B cell (primary cell): ENCODE results near the gene PLEKHA5. TPM values are rescaled to one million over a fixed set of nuclear protein-coding genes. Genes with fewer than 3 reads are reported as not detected.

ENCODE experiments used
- ATAC-seq: fragments of 200-7000 bp; cut with Tn5 transposase; one replicate; pipeline ENCODE4 v1.10.0; 2021; ENCODE audit warnings: low read depth, mild to moderate bottlenecking, moderate number of reproducible peaks, moderate library complexity
- CTCF ChIA-PET: fragments of 350-600 bp; sonication (Branson Sonifier 250); formaldehyde crosslinking; loops from one replicate; lab custom pipeline; 2021; ENCODE audit warnings: antibody characterized with exemption, inconsistent platforms; lab: Charles Lee
- POLR2A ChIA-PET: fragments of 350-600 bp; sonication (Branson Sonifier 250); formaldehyde crosslinking; loops from one replicate; lab custom pipeline; 2021; ENCODE audit warnings: antibody characterized with exemption; lab: Charles Lee
- DNase-seq: peaks from one replicate; pipeline ENCODE4 v3.0.0; 2013
- H2AFZ ChIP-seq: 2 replicates; pipeline ENCODE4 v1.6.1; 2012; ENCODE audit warnings: mild to moderate bottlenecking, low read depth, low read length; ENCODE audit not compliant: insufficient read depth, poor library complexity, severe bottlenecking
- H3K27ac ChIP-seq, 2 donors: 1 replicate in 1 of 2; 2 replicates in 1 of 2; pipeline ENCODE4 v1.5.1; 2012 to 2013; ENCODE audit warnings: low read length in 2 of 2, mild to moderate bottlenecking in 2 of 2, moderate library complexity in 1 of 2
- H3K27me3 ChIP-seq, 4 experiments: fragments of 200-600 bp in 1 of 4; sonication (generic) in 1 of 4; replicated peaks in 1 of 4; 1 replicate in 2 of 4; 2 replicates in 2 of 4; pipeline versions ENCODE4 v1.6.1 to v1.7.0; 2013 to 2016; ENCODE audit warnings: low read length in 3 of 4, mild to moderate bottlenecking in 2 of 4, mixed read lengths in 1 of 4, moderate library complexity in 1 of 4; ENCODE audit not compliant: insufficient read depth in 4 of 4, control insufficient read depth in 3 of 4; ENCODE audit errors: control extremely low read depth in 1 of 4
- H3K36me3 ChIP-seq, 2 experiments: replicated peaks in 1 of 2; 1 replicate in 1 of 2; 2 replicates in 1 of 2; pipeline versions ENCODE4 v1.6.1 to v1.7.1; 2013; ENCODE audit warnings: low read length in 1 of 2; ENCODE audit not compliant: insufficient read depth in 2 of 2, control insufficient read depth in 1 of 2; ENCODE audit errors: control extremely low read depth in 1 of 2, extremely low read depth in 1 of 2
- H3K4me1 ChIP-seq, 2 donors: fragments of 200-600 bp in 1 of 2; sonication (generic) in 1 of 2; 1 replicate in 1 of 2; 2 replicates in 1 of 2; pipeline versions ENCODE4 v1.5.1 to v1.6.1; 2013 to 2017; ENCODE audit warnings: low read length in 2 of 2; ENCODE audit not compliant: control insufficient read depth in 2 of 2, insufficient read depth in 2 of 2
- H3K4me2 ChIP-seq: replicated peaks from 2 replicates; pipeline ENCODE3; 2012; ENCODE audit warnings: mild to moderate bottlenecking, low read depth, low read length; ENCODE audit not compliant: poor library complexity, severe bottlenecking
- H3K4me3 ChIP-seq, 5 experiments: fragments of 200-600 bp in 1 of 5; sonication (generic) in 1 of 5; 1 replicate in 3 of 5; 2 replicates in 2 of 5; pipeline versions ENCODE4 v1.5.1 to v1.7.0; 2011 to 2016; ENCODE audit warnings: low read length in 4 of 5, mild to moderate bottlenecking in 4 of 5, low read depth in 2 of 5, control low read depth in 1 of 5, moderate library complexity in 1 of 5; ENCODE audit not compliant: insufficient read depth in 1 of 5; ENCODE audit errors: control extremely low read depth in 1 of 5, extremely low read depth in 1 of 5
- H3K79me2 ChIP-seq: fragments of 200-600 bp; sonication (generic); one replicate; pipeline ENCODE4 v1.6.0; 2016; ENCODE audit warnings: low read length; ENCODE audit not compliant: control insufficient read depth, insufficient read depth
- H3K9ac ChIP-seq: fragments of 200-600 bp; sonication (generic); 2 replicates; pipeline ENCODE4 v1.6.1; 2017; ENCODE audit warnings: mild to moderate bottlenecking, low read length, moderate library complexity
- H3K9me3 ChIP-seq, 3 donors: one replicate each; pipeline versions ENCODE4 v1.6.1 to v1.7.1; 2013; ENCODE audit warnings: low read length in 2 of 3; ENCODE audit not compliant: control insufficient read depth in 2 of 3, insufficient read depth in 1 of 3; ENCODE audit errors: control extremely low read depth in 1 of 3
- H4K20me1 ChIP-seq: 2 replicates; pipeline ENCODE4 v1.6.0; 2012; ENCODE audit warnings: mild to moderate bottlenecking, low read length; ENCODE audit not compliant: insufficient read depth, control insufficient read depth, poor library complexity, severe bottlenecking
- H3K27ac Mint-ChIP-seq: one replicate; pipeline ENCODE4 v1.8.0; 2021; ENCODE audit warnings: mixed read lengths
- H3K27me3 Mint-ChIP-seq: one replicate; pipeline ENCODE4 v1.8.0; 2021; ENCODE audit warnings: mixed read lengths
- H3K4me1 Mint-ChIP-seq: one replicate; pipeline ENCODE4 v1.8.0; 2021; ENCODE audit warnings: mixed read lengths
- H3K4me3 Mint-ChIP-seq: one replicate; pipeline ENCODE4 v1.8.0; 2021; ENCODE audit warnings: mixed read lengths
- H3K9me3 Mint-ChIP-seq: one replicate; pipeline ENCODE4 v1.8.0; 2022; ENCODE audit warnings: mixed read lengths; ENCODE audit not compliant: insufficient read depth
- CTCF ChIP-seq: fragments of 200-600 bp; IDR thresholded peaks from one replicate; pipeline ENCODE4 v1.8.0; 2022; ENCODE audit warnings: antibody characterized with exemption, mild to moderate bottlenecking
- EZH2 ChIP-seq: IDR thresholded peaks from 2 replicates; pipeline ENCODE4 v1.6.1; 2012; ENCODE audit warnings: borderline replicate concordance, low read depth, mild to moderate bottlenecking, moderate library complexity, low read length; ENCODE audit not compliant: insufficient read depth, poor library complexity, severe bottlenecking
- WGBS: methylation state at CpG from one replicate; pipeline ENCODE4 v1.1.5; 2013; ENCODE audit warnings: missing lambda C conversion rate; ENCODE audit not compliant: insufficient coverage; 5-methylcytosine and 5-hydroxymethylcytosine counted together
- intact Hi-C: fragments of 100-400 bp; cut with micrococcal nuclease; formaldehyde crosslinking; loops from one replicate; pipeline ENCODE4 v1.10.0; 2022
- polyA plus RNA-seq: library from polyadenylated mRNA; depleted of rRNA; stranded (reverse); fragments of >200 nt; gene quantifications from 2 replicates; pipeline ENCODE4 v1.2.3, GENCODE V29; 2012
- total RNA-seq, 2 donors: library from RNA; stranded (reverse); fragments of 120-200 nt in 1 of 2; gene quantifications; 1 replicate in 1 of 2; 2 replicates in 1 of 2; pipeline versions ENCODE4 v1.2.3 to v1.2.4, GENCODE V29; 2013 to 2022

PLEKHA5 gene
- total and polyA plus RNA-seq, 2 donors (not counting 1 experiment from before 2014, with no cell fraction given) = 0.03 to 0.22 TPM

GRCh38 chr12:19166956-19167355 lies 37.4 kb downstream of the PLEKHA5 start:
- no peaks in the 10 kb centered on the region for H3K4me1 Mint-ChIP-seq
- Histone ChIP-seq H3K9me3 (no peaks in the 10 kb centered on the region), H3K4me3 (no peak overlapping the region), H2AFZ (no peak overlapping the region), H3K27me3 (no peaks in the 10 kb centered on the region), H3K27ac (no peak overlapping the region), H4K20me1 (no peaks in the 10 kb centered on the region), H3K4me2 (no peak overlapping the region), H3K9ac (no peak overlapping the region), H3K4me1 (no peaks in the 10 kb centered on the region), H3K36me3 (no peaks in the 10 kb centered on the region), H3K79me2 (no peaks in the 10 kb centered on the region)
- H3K4me3 Mint-ChIP-seq = no peak overlapping the region
- ChIA-PET POLR2A (no interaction called here), CTCF (no interaction called here)
- no peaks in the 10 kb centered on the region for H3K27me3 Mint-ChIP-seq
- WGBS = no CpG with 5 or more reads among the region's 2 CpGs
- ATAC-seq = no peak
- no peak for DNase-seq
- no peaks in the 10 kb centered on the region for H3K9me3 Mint-ChIP-seq
- TF ChIP-seq EZH2 (no peak), CTCF (no peak)
- H3K27ac Mint-ChIP-seq = no peak overlapping the region
- intact Hi-C loops = no loop called here

- DNase-seq = no peak
- no peak overlapping the region for H3K27ac ChIP-seq
- WGBS = no CpG with 5 or more reads among the region's 1 CpG
- TF ChIP-seq CTCF = no peak
- Mint-ChIP-seq H3K4me1 (no peaks in the 10 kb centered on the region), H3K4me3 (no peak overlapping the region), H3K9me3 (no peaks in the 10 kb centered on the region), H3K27ac (no peak overlapping the region), H3K27me3 (no peaks in the 10 kb centered on the region)
- intact Hi-C loops = no loop called here
- no peak overlapping the region for H3K9ac ChIP-seq
- no peak overlapping the region for H3K4me3 ChIP-seq
- no peaks in the 10 kb centered on the region for H4K20me1 ChIP-seq
- H2AFZ ChIP-seq = no peak overlapping the region
- H3K9me3 ChIP-seq = no peaks in the 10 kb centered on the region
- ChIA-PET CTCF (no interaction called here), POLR2A (no interaction called here)
- H3K27me3 ChIP-seq = no peaks in the 10 kb centered on the region
- no peak overlapping the region for H3K4me2 ChIP-seq
- no peaks in the 10 kb centered on the region for H3K4me1 ChIP-seq
- H3K79me2 ChIP-seq = no peaks in the 10 kb centered on the region
- H3K36me3 ChIP-seq = no peaks in the 10 kb centered on the region
- ATAC-seq = no peak
Observed at GRCh38 chr12:19167708-19168107, 38.2 kb downstream of the PLEKHA5 start.
